RKO (cell line): ENCODE measurements around the gene ZNF428.
A peak's percentile ranks its signal among the peaks of the same experiment; 100 is the strongest.
"Not testable (repeated sequence)": the region's sequence is repeated elsewhere in the genome, so short reads cannot be mapped to it uniquely, and the experiment has no call there.

Experiments
- DNase-seq: peaks from one replicate; pipeline ENCODE4 v3.0.0-alpha.2; 2016; ENCODE audit warnings: low spot score

Gene ZNF428

GRCh38 chr19:43639519-43640423 lies 20.3 kb upstream of the ZNF428 start, which contains the start of gene CADM4:
TSS of gene CADM4 (minus strand) at chr19:43639850. CDS start at chr19:43639790, 60 bp downstream.
- no peak for DNase-seq

GRCh38 chr19:43638995-43639518 lies 19.6 kb upstream of the ZNF428 start:
- DNase-seq, result no peak

- no peak for DNase-seq
Measured at GRCh38 chr19:43638214-43638994, 19.0 kb upstream of the ZNF428 start.

- DNase-seq, result no peak
Measured at GRCh38 chr19:43636121-43636683, 16.8 kb upstream of the ZNF428 start.

- not testable (repeated sequence) for DNase-seq
Measured at GRCh38 chr19:43635561-43635940, 16.1 kb upstream of the ZNF428 start.

- no peak for DNase-seq
Measured at GRCh38 chr19:43634872-43635560, 15.6 kb upstream of the ZNF428 start.

GRCh38 chr19:43634506-43634871 lies 15.1 kb upstream of the ZNF428 start:
- DNase-seq, result no peak

GRCh38 chr19:43634068-43634467 lies 14.6 kb upstream of the ZNF428 start:
- no peak for DNase-seq

GRCh38 chr19:43633520-43633919 lies 14.1 kb upstream of the ZNF428 start:
- DNase-seq, result no peak

- no peak for DNase-seq
Measured at GRCh38 chr19:43631491-43631890, 12.1 kb upstream of the ZNF428 start.

GRCh38 chr19:43628646-43629326 lies 9.4 kb upstream of the ZNF428 start:
- no peak for DNase-seq

- DNase-seq, result no peak
Measured at GRCh38 chr19:43626838-43627237, 7.4 kb upstream of the ZNF428 start.

- no peak for DNase-seq
Measured at GRCh38 chr19:43625918-43626579, 6.6 kb upstream of the ZNF428 start.

- DNase-seq, result no peak
Measured at GRCh38 chr19:43624933-43625332, 5.5 kb upstream of the ZNF428 start.

- no peak for DNase-seq
Measured at GRCh38 chr19:43623889-43624670, 4.7 kb upstream of the ZNF428 start.

GRCh38 chr19:43622956-43623355 lies 3.5 kb upstream of the ZNF428 start:
- no peak for DNase-seq

GRCh38 chr19:43622070-43622469 lies 2.6 kb upstream of the ZNF428 start:
- DNase-seq, result no peak

- DNase-seq, result no peak
Measured at GRCh38 chr19:43620061-43621001, 902 bp upstream of the ZNF428 start.

- peak; percentile 43 for DNase-seq
Measured at GRCh38 chr19:43618921-43619261, 538 bp downstream of the ZNF428 start.
